ENCODE measurements around the gene WDR1.
A peak's percentile ranks its signal among the peaks of the same experiment; 100 is the strongest.

Gene WDR1

DNA sequence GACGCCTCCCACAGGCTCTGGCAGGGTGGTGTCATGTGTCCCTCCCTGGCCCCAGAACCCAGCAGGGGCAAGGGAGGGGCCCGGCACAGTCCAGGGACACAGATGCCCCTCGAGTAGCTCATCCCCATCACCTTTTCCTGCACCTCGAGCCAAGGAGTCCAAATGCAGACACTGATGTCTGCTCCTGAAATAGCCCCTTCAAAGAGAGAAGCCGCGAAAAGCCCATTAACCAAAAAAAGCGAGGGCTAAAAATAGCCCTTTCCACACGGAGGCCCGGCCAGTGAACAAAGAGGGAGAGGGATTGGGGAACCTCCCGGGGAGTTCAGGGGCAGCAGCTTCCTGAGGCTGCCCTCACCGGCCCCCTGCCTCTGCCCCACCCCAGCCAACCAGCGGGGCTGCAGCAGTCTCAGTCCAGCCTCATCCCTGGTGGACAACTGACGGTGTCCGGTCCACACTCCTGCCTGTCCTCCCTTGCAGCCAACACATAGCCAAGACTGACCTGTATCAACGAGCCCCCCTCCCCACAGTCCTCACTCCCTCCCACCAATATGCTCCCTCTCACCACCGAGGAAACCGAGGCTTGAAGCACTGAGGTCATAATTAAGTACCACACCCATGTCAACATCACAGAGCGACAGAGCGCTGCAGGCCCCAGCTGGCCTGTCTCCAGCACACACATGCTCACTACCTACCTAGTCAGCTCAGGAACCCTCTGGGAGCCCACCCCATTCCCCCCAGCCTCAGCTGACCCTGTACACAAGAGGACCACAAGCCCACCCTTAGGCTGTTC, 23.9 kb downstream of the WDR1 start:
- Mint-ChIP-seq H3K9me3 (ENCODE audit: low read depth) (no peaks in the 10 kb centered on the region), H3K36me3 (peaks cover 10% of the 10 kb centered on the region), H3K27ac (peak overlapping the region; percentile 92), H3K4me1 (ENCODE audit: low read depth) (peaks cover 71% of the 10 kb centered on the region), H3K27me3 (no peaks in the 10 kb centered on the region), H3K4me3 (peak overlapping the region; percentile 71)

DNA sequence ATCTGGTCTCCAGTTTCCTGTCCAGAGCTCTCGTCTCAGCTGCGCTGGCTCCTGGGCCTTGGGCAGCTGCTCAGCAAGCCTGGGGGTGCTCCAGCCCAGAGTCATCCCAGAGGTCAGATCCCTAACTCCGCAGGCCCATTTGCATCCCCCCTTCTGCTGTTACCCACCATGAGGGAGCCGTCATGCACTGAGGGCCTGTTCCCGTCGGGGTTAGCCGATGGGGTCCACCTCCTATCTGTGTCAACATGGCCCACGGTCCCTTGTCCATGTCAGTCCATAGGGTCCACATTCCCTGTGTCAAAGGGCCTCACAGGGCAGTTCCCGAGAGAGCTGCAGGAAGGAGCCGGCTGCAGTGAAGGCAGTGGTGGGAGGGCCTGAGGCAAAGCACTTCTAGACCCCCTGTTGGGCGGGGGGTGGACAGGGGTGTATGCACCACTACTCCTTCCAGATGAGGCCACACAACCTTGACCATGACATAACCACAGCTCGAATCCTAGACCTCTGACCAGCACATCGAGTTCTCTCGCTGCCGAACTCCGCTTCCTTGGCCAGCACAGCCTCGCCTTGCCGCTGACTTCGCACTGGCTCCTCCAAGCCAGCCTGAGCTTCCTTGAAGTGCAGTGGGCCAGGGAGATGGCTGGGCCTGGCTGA, 24.9 kb downstream of the WDR1 start:
- peak overlapping the region; percentile 28 for H3K4me3 Mint-ChIP-seq
- H3K27me3 Mint-ChIP-seq, result no peaks in the 10 kb centered on the region
- no peaks in the 10 kb centered on the region for H3K9me3 Mint-ChIP-seq (ENCODE audit: low read depth)
- H3K4me1 Mint-ChIP-seq (ENCODE audit: low read depth), result peaks cover 61% of the 10 kb centered on the region
- H3K36me3 Mint-ChIP-seq, result peaks cover 8% of the 10 kb centered on the region
- H3K27ac Mint-ChIP-seq, result peak overlapping the region; percentile 81

DNA sequence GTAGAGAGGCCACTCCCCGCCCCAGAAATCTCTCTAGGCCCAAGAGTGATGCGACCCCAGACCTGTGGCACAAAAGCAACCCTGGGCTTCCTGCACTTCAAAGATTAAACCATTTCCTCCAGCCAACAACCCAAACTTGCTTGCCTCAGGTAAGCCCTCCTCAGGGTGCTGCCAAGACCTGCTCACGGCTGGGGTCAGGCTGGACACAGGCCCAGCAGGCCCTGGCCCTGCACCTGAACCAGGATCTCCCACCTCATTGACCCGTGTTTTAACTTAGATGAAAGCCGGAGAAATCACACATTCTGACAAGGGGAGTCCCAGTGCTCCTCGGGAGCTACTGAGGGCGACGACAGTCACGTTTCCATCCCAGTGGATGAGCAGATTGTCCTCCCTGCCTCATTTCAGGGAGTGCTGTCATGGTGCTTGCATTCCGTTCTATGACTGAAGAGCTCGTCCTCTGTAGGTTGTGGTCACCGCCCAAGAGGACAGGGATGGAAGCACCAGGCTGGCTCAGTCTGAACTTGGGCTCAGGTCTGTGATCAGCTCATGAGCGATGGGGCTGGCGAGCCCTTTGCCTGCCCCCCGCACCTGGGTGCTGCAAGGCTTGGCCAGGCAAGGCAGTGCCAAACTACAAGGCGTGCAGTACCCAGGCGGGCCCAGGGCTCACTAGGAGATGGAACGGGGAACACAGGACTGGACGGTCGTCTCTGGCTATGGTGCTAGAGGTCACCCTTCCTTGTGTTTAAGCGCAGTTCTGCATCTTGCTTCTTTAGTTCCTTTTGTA, 25.9 kb downstream of the WDR1 start:
- H3K36me3 Mint-ChIP-seq, result peaks cover 6% of the 10 kb centered on the region

DNA sequence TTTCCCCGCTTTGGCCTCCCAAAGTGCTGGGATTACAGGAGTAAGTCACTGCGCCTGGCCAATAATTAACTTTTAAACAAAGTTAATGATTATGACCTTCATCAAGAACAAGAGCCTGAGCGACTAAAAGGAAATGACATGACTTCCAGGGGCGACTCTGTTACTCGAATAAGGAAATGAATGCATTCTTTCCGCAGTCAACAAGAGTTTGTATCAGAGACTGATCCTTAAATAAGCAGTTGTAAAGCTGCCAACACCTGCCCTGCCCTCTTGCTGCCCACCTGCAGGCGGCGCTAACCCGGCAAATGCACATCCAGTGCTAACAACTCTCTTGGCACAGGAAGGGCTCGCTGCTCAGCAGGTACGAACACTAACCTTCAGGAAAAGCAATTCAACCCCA, 27.3 kb downstream of the WDR1 start:
- Mint-ChIP-seq H3K4me3 (no peak overlapping the region), H3K27ac (no peak overlapping the region), H3K36me3 (peaks cover 6% of the 10 kb centered on the region), H3K27me3 (no peaks in the 10 kb centered on the region), H3K4me1 (ENCODE audit: low read depth) (peaks cover 38% of the 10 kb centered on the region), H3K9me3 (ENCODE audit: low read depth) (no peaks in the 10 kb centered on the region)

More for the DNA sequence above, 25.9 kb downstream of the WDR1 start:
- Mint-ChIP-seq H3K27ac (peak overlapping the region; percentile 76), H3K4me1 (ENCODE audit: low read depth) (peaks cover 51% of the 10 kb centered on the region), H3K4me3 (no peak overlapping the region), H3K27me3 (no peaks in the 10 kb centered on the region), H3K9me3 (ENCODE audit: low read depth) (no peaks in the 10 kb centered on the region)

DNA sequence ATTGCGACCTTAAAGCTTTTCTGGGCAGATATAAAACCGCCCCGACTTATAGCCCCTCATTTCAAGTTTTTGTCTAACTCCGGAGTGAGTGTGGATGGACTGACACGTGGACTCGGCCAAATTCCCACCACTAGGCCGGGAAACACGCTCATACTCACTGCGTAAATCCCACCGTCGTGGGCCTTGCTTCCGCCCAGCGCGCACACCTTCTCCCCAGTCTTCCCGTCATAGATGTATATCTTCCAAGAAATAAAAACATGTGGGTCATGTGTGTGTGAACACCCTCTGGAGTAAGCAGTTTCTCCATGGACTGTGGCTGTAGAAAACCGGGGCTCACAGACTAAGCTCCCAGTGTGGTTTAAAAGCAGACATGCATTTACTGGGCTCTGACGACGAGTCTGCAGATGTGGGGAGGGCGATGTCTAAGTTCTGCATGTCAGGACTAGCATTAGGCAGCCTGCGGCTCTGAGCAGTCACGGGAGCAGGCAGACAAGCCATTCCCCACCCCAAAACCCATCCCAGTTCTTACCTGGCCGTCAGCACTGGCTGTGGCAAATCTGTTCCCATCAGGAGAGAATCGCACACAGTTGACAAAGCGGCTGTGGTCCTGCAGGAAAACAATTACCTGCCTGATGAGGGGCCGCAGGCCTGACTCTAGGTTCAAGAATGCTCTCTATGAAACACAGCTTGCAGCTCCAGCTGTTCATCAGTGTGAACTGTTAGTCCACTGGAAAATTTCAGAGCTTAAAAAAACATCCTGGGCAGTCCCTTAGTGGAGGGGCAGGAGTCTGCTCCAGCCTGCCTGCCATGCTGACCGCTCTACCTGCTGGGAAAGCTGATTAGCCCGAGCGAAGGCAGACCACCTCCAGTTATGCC, 28.2 kb downstream of the WDR1 start:
- H3K4me3 Mint-ChIP-seq, result no peak overlapping the region
- H3K27me3 Mint-ChIP-seq, result no peaks in the 10 kb centered on the region
- H3K36me3 Mint-ChIP-seq, result peaks cover 2% of the 10 kb centered on the region
- peaks cover 28% of the 10 kb centered on the region for H3K4me1 Mint-ChIP-seq (ENCODE audit: low read depth)
- no peaks in the 10 kb centered on the region for H3K9me3 Mint-ChIP-seq (ENCODE audit: low read depth)
- H3K27ac Mint-ChIP-seq, result peak overlapping the region; percentile 50

DNA sequence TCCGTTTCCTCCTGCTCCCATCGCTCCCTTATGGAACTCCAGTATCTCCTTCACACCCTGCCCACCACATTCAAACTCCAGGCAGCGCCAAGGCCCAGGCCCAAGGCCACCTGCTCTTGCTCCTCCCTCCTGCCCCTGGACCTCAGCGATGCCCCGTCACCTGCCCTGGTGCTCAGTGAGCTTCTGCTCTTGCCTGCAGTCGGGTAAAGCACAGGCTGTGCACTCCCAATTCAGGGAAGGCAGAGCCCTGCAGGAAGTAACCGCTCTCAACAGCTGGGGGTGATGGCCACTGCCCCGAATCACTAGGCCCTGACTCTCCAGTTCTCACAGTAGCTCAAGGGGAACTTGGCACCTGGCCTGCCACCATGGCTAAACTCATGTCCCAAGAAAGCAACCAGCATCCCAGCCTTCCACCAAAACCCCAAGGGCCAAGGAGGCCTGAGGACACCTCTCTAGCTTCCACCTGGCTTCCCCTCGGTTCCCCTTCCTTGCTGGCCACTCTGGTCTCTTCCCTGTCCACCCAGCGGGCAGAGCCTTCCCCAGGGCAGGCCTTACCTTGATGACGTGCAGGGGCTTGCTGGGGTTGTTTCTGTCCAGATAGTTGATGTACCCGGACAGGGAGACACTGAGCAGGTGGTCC, 29.3 kb downstream of the WDR1 start:
- Mint-ChIP-seq H3K27ac (peak overlapping the region; percentile 54), H3K27me3 (no peaks in the 10 kb centered on the region), H3K4me1 (ENCODE audit: low read depth) (peaks cover 19% of the 10 kb centered on the region), H3K9me3 (ENCODE audit: low read depth) (no peaks in the 10 kb centered on the region), H3K4me3 (no peak overlapping the region), H3K36me3 (no peaks in the 10 kb centered on the region)

DNA sequence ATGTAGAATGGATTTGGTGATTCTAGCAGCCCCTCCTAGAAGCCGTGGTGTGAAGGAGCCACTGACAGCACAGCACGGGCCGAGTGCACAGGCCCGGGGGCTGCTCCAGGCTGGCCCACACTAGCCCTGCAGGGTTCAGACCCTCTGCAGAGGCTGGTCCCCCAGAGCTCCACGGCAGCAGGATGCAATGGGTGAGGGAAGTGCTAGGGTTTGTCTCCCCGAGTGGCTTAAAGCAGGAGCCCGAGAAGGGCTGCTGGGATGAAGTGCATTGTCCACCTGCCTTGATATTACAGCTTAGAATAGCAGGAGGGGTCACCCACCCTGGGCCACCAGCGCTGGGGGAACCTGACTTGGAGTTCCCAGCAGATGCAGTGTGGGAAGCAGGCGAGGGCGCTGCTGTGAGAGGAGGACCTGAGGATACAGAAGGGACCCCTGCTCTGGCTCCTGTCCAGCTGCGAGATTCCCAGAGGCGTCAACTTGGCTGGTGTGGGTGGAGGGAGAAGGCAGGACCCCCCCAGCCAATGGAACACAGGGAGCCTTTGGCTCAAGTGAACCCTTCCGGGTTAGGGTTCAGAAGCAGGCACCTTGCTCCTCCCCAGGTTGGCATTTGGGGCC, 30.0 kb downstream of the WDR1 start:
- peaks cover 13% of the 10 kb centered on the region for H3K4me1 Mint-ChIP-seq (ENCODE audit: low read depth)
- H3K36me3 Mint-ChIP-seq, result no peaks in the 10 kb centered on the region
- no peaks in the 10 kb centered on the region for H3K9me3 Mint-ChIP-seq (ENCODE audit: low read depth)
- no peaks in the 10 kb centered on the region for H3K27me3 Mint-ChIP-seq
- no peak overlapping the region for H3K27ac Mint-ChIP-seq
- no peak overlapping the region for H3K4me3 Mint-ChIP-seq

DNA sequence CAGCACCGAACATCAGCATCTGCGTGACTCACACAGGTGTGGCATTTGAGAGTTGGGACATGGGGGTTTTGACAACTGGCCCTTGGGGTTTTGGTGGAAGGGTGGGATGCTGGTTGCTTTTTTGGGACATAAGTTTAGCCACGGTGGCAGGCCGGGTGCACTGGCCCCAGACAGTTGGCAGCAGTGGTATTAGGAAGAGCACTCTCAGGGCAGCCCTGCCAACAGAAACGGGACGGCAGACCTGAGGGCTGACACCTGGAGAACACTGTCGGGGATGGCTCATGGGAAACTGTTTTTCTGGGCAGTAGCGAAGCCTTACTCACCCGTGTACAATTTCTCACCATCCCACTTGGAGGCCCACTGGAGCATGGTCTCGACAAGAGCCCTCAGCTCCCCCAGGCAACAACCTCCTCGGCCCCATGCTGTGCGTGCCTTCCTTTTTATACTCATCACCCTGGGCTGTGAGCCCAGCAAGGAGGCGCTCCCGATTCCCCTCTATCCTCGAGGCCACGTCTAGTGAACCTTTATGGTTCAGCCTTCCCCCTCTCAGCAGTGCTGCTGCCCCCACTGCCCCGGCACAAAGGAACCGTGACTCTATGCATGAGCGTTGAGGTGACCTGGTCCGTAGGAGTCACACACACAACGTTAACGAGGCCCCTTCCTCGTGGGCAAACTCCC, 30.6 kb downstream of the WDR1 start:
- no peaks in the 10 kb centered on the region for H3K9me3 Mint-ChIP-seq (ENCODE audit: low read depth)
- no peak overlapping the region for H3K27ac Mint-ChIP-seq
- H3K4me3 Mint-ChIP-seq, result no peak overlapping the region
- no peaks in the 10 kb centered on the region for H3K27me3 Mint-ChIP-seq
- H3K4me1 Mint-ChIP-seq (ENCODE audit: low read depth), result peaks cover 10% of the 10 kb centered on the region
- no peaks in the 10 kb centered on the region for H3K36me3 Mint-ChIP-seq

DNA sequence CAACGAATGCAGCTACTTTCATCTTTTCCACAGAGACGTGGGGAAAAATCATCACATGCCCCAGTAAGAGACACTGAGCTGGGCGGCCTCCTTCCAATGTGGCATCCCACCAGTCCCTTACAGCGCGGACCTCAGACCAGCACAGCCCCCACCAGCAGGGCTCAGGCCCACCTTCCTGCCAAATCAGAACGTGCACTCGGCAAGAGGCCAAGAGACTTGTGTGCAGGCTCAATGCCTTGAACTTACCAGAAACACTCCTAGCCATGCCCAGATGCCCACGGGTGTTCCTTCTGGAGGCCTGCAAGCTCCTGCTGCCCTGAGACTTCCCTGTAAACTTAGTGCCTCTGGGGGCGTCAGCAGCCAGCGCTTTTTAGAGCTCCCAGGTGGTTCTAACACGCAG, 31.2 kb downstream of the WDR1 start:
- Mint-ChIP-seq H3K4me3 (no peak overlapping the region), H3K27me3 (no peaks in the 10 kb centered on the region), H3K9me3 (ENCODE audit: low read depth) (no peaks in the 10 kb centered on the region), H3K36me3 (no peaks in the 10 kb centered on the region), H3K27ac (peak overlapping the region; percentile 61), H3K4me1 (ENCODE audit: low read depth) (peaks cover 4% of the 10 kb centered on the region)

DNA sequence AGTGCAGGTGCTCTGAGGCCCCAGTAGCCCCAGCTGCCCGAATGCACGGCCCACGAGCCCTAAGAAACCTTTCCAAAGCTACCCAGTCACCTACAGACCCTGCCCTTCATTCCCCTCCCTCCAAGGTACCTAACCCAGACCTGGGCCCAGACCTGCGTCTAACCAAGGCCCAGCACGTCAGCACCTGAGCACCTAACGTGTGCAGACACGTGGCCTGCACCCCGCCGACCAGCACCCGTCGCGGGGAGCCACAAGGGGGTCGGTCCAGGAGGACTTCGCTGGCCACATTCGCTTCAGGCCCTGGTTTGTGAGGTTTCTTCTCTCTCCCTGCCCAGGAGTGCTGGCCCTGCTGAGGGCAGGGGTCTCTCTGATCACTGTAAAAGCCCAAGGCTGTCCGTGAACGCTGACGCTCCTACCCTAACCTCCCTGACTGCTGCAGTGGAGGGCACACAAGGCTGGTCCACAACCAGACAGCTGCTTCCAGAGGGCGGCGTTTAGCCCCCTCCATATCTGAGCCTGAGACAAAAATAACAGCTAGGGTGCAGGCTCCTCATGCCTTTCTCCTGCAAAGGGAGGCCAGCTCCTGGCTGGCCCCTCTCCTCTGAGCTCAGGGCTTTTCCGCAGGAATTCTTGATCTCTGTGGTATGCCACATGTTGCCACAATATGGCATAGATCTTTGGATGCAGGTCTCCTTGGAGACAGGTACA, 31.8 kb downstream of the WDR1 start:
- H3K27ac Mint-ChIP-seq, result peak overlapping the region; percentile 61
- H3K4me1 Mint-ChIP-seq (ENCODE audit: low read depth), result peaks cover 2% of the 10 kb centered on the region
- no peaks in the 10 kb centered on the region for H3K9me3 Mint-ChIP-seq (ENCODE audit: low read depth)
- H3K27me3 Mint-ChIP-seq, result no peaks in the 10 kb centered on the region
- H3K36me3 Mint-ChIP-seq, result no peaks in the 10 kb centered on the region
- H3K4me3 Mint-ChIP-seq, result no peak overlapping the region

DNA sequence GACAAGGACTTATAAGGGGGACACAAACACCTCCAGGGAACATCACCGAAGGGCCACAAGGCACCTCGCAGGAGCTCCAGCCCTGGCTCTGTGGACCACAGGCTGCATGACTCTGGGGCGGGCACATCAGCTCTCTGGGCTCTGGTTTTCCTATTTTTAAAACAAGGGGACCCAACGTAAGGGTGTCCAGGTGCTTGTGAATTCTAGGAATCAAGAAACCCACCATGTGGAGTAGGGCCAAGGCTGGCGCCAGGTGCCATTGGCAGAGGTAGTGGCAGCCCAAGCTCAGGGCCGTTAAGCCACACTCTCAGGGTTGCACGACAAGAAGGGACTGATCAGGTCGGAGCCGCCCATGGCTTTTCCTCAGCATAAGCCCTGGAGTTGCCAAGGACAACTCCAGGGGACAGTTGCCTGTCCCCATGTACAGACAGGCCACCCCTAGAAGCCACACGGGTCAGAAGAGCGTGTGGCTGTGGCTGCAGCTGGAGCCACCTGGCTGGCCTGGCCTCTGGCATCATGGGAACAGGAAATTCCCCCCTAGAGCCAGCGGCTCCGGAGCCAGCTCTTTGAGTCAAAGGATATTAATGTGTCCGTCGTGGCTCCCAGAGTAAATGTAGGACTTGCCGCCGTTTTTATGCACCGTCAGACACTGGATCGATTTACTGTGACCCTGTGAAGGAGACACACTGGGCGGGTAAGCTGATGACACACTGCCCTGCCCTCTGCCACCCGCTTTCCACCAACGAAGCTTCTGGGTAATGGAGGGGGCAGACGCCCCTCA, 32.5 kb downstream of the WDR1 start:
- Mint-ChIP-seq H3K27ac (no peak overlapping the region), H3K9me3 (ENCODE audit: low read depth) (no peaks in the 10 kb centered on the region), H3K36me3 (no peaks in the 10 kb centered on the region), H3K4me3 (no peak overlapping the region), H3K4me1 (ENCODE audit: low read depth) (no peaks in the 10 kb centered on the region), H3K27me3 (no peaks in the 10 kb centered on the region)

DNA sequence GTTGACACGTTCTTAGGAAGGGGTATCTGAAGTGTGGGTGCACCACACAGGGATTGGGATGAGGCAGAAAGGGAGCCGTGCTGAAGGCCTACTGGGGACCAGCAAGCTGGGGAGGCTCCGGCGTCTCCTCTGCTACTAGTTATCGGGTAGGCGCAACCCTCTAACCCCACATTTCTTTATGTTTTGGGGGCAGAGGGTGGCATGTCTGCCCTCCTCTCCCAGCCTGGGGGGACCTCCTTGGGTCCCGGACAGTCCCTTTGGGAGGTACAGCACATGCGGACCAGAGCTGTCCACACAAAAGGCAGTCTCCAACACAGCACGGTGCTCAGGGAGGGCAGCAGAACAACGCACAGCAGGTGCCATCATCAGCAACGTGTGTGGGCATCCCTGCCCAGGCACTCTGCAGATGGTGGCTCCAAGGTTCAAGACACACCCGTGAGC, 33.2 kb downstream of the WDR1 start:
- Mint-ChIP-seq H3K4me1 (ENCODE audit: low read depth) (no peaks in the 10 kb centered on the region), H3K27ac (no peak overlapping the region), H3K27me3 (no peaks in the 10 kb centered on the region), H3K36me3 (no peaks in the 10 kb centered on the region), H3K9me3 (ENCODE audit: low read depth) (no peaks in the 10 kb centered on the region), H3K4me3 (no peak overlapping the region)

All from activated naive CD8-positive, alpha-beta T cell (primary cell).